CD4-positive, alpha-beta T cell treated with Interferon gamma for 1 hour (primary cell): ENCODE data around the gene HOTAIR.

Source experiments
- DNase-seq: peaks from one replicate; pipeline ENCODE4 v3.0.0-alpha.2; 2020

The HOTAIR gene

GRCh38 chr12:53998110-53998899, 23.6 kb upstream of the HOTAIR start:
- DNase-seq, result no peak

- no peak for DNase-seq
These were observed 22.7 kb upstream of the HOTAIR start for GRCh38 chr12:53997204-53998109.

GRCh38 chr12:53996240-53997203, 21.8 kb upstream of the HOTAIR start:
- no peak for DNase-seq

GRCh38 chr12:53995378-53996239, 20.9 kb upstream of the HOTAIR start:
- DNase-seq, result no peak

- DNase-seq, result no peak
These were observed 20.2 kb upstream of the HOTAIR start for GRCh38 chr12:53995002-53995377.

- DNase-seq, result no peak
These were observed 19.7 kb upstream of the HOTAIR start for GRCh38 chr12:53994264-53995001.

GRCh38 chr12:53994009-53994263, 19.2 kb upstream of the HOTAIR start:
- no peak for DNase-seq

- no peak for DNase-seq
These were observed 18.6 kb upstream of the HOTAIR start for GRCh38 chr12:53993162-53994008.

GRCh38 chr12:53992377-53992889, 17.7 kb upstream of the HOTAIR start:
- no peak for DNase-seq

- no peak for DNase-seq
These were observed 16.3 kb upstream of the HOTAIR start for GRCh38 chr12:53991077-53991460.

GRCh38 chr12:53990311-53991076, 15.7 kb upstream of the HOTAIR start:
- no peak for DNase-seq

- no peak for DNase-seq
These were observed 14.7 kb upstream of the HOTAIR start for GRCh38 chr12:53989227-53990113.

GRCh38 chr12:53988541-53989226, 13.9 kb upstream of the HOTAIR start:
- no peak for DNase-seq

- DNase-seq, result no peak
These were observed 13.1 kb upstream of the HOTAIR start for GRCh38 chr12:53987787-53988230.

- DNase-seq, result no peak
These were observed 12.1 kb upstream of the HOTAIR start for GRCh38 chr12:53986686-53987483.

- no peak for DNase-seq
These were observed 11.4 kb upstream of the HOTAIR start for GRCh38 chr12:53985994-53986685.
